NB4 (cell line): ENCODE results near the gene VIT.

Experiments
- DNase-seq: peaks from one replicate; pipeline ENCODE4 v3.0.0; 2010; ENCODE audit warnings: low read depth
- H3K4me3 ChIP-seq: one replicate; pipeline ENCODE4 v1.5.1; 2011; ENCODE audit warnings: mild to moderate bottlenecking, low read depth, low read length, moderate library complexity
- CTCF ChIP-seq: IDR thresholded peaks from one replicate; pipeline ENCODE4 v1.5.1; 2012; ENCODE audit warnings: low read depth, low read length
- MAX ChIP-seq: IDR thresholded peaks from 2 replicates; pipeline ENCODE4 v1.6.1; 2011; ENCODE audit warnings: low read depth, low read length
- MYC ChIP-seq: IDR thresholded peaks from 2 replicates; pipeline ENCODE4 v1.6.1; 2011; ENCODE audit warnings: low read depth, low read length
- POLR2A ChIP-seq: IDR thresholded peaks from 2 replicates; pipeline ENCODE4 v1.6.1; 2011; ENCODE audit warnings: mild to moderate bottlenecking; ENCODE audit not compliant: insufficient read length; ENCODE audit errors: extremely low read depth

VIT gene

GRCh38 chr2:36773947-36774346, 77.4 kb downstream of the VIT start:
- TF ChIP-seq MAX (no peak), CTCF (no peak), POLR2A (no peak), MYC (no peak)
- no peak overlapping the region for H3K4me3 ChIP-seq
- DNase-seq = no peak

DNA sequence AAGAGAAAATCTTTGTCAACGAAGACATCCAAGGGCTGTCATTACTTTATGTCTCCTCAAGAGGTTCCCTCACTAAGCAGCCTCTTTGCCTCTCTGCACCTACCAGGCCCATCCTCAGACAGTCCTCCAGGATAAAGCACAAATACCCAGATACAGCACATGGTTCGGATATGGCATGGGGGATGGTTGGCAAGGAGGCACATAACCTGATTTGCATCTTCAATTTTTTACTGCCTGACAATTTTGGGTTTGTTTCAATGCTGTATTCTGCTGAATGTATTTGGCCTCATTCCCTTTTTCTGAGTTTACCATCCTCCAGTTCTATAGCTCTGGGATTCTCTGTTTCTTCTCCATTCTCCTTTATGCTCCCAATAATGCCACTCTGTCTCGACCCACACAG, 78.8 kb downstream of the VIT start:
- no peak overlapping the region for H3K4me3 ChIP-seq
- DNase-seq = no peak
- TF ChIP-seq MYC = no peak
- no peak for TF ChIP-seq CTCF

- no peak for DNase-seq
- H3K4me3 ChIP-seq = no peak overlapping the region
- TF ChIP-seq CTCF = no peak
- no peak for TF ChIP-seq MAX
- TF ChIP-seq MYC = no peak
Observed at GRCh38 chr2:36775806-36776205, 79.3 kb downstream of the VIT start.

DNA sequence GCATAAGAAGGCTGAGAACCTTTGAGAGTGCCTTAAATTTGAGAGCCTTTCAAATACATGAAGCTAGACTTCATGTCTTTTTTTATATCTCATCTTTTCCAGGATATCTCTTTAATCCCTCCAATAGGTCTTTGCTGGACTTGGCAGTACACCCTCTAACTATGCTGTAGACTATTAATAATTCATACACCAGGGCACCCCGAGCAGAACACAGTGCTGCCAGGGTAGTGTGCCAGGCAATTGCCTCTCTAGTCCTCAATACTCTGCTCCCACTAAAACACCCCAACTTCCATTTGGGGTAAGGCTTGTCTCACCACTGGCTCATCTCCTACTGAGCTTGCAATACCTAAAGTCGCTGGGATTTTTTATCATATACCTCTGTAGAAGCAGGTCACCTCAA, 80.8 kb downstream of the VIT start:
- H3K4me3 ChIP-seq = no peak overlapping the region
- TF ChIP-seq POLR2A (no peak), CTCF (no peak), MYC (no peak), MAX (no peak)
- DNase-seq = no peak

GRCh38 chr2:36777788-36778187, 81.3 kb downstream of the VIT start:
- H3K4me3 ChIP-seq = no peak overlapping the region
- DNase-seq = no peak
- TF ChIP-seq MAX (no peak), MYC (no peak), CTCF (no peak), POLR2A (no peak)

GRCh38 chr2:36779462-36779861, 83.0 kb downstream of the VIT start:
- no peak for DNase-seq
- TF ChIP-seq MYC (no peak), POLR2A (no peak), CTCF (no peak), MAX (no peak)
- H3K4me3 ChIP-seq = no peak overlapping the region
